KOPT-K1 (cell line): Measurements from ENCODE around the gene CDH4.

Experiments
- H3K27ac ChIP-seq: fragments of 200-600 bp; sonication (generic); 2 replicates; pipeline ENCODE4 v1.5.1; 2016; ENCODE audit warnings: antibody characterized with exemption, mild to moderate bottlenecking, low read depth, low read length; ENCODE audit not compliant: poor library complexity, severe bottlenecking
- H3K36me3 ChIP-seq: fragments of 200-600 bp; sonication (generic); 2 replicates; pipeline ENCODE4 v1.5.1; 2017; ENCODE audit warnings: antibody characterized with exemption, mild to moderate bottlenecking, low read length, moderate library complexity; ENCODE audit not compliant: insufficient read depth
- H3K9me3 ChIP-seq: fragments of 200-600 bp; sonication (generic); 2 replicates; pipeline ENCODE4 v1.5.1; 2017; ENCODE audit warnings: antibody characterized with exemption, low read length, mild to moderate bottlenecking; ENCODE audit not compliant: insufficient read depth, poor library complexity, severe bottlenecking

Gene CDH4

GRCh38 chr20:61650912-61651733 is 399.1 kb downstream of the CDH4 start:
- Histone ChIP-seq H3K36me3 (no peaks in the 10 kb centered on the region), H3K27ac (no peak overlapping the region), H3K9me3 (no peaks in the 10 kb centered on the region)

GRCh38 chr20:61652146-61652545 is 400.1 kb downstream of the CDH4 start:
- no peaks in the 10 kb centered on the region for H3K36me3 ChIP-seq
- H3K9me3 ChIP-seq = no peaks in the 10 kb centered on the region
- no peak overlapping the region for H3K27ac ChIP-seq

- Histone ChIP-seq H3K36me3 (no peaks in the 10 kb centered on the region), H3K9me3 (no peaks in the 10 kb centered on the region), H3K27ac (no peak overlapping the region)
These were observed 402.7 kb downstream of the CDH4 start for GRCh38 chr20:61654726-61655125.

- no peaks in the 10 kb centered on the region for H3K9me3 ChIP-seq
- H3K27ac ChIP-seq = no peak overlapping the region
- H3K36me3 ChIP-seq = no peaks in the 10 kb centered on the region
These were observed 403.5 kb downstream of the CDH4 start for GRCh38 chr20:61655591-61655990.

- Histone ChIP-seq H3K36me3 (no peaks in the 10 kb centered on the region), H3K27ac (no peak overlapping the region), H3K9me3 (no peaks in the 10 kb centered on the region)
These were observed 404.1 kb downstream of the CDH4 start for GRCh38 chr20:61656198-61656597.

- H3K27ac ChIP-seq = no peak overlapping the region
- no peaks in the 10 kb centered on the region for H3K36me3 ChIP-seq
- no peaks in the 10 kb centered on the region for H3K9me3 ChIP-seq
These were observed 405.8 kb downstream of the CDH4 start for GRCh38 chr20:61657721-61658377.

- H3K36me3 ChIP-seq = no peaks in the 10 kb centered on the region
- no peak overlapping the region for H3K27ac ChIP-seq
- H3K9me3 ChIP-seq = no peaks in the 10 kb centered on the region
These were observed 406.5 kb downstream of the CDH4 start for GRCh38 chr20:61658563-61658962.

- H3K9me3 ChIP-seq = no peaks in the 10 kb centered on the region
- no peaks in the 10 kb centered on the region for H3K36me3 ChIP-seq
- peak overlapping the region; percentile 14 for H3K27ac ChIP-seq
These were observed 407.4 kb downstream of the CDH4 start for GRCh38 chr20:61659246-61659993.

- Histone ChIP-seq H3K9me3 (no peaks in the 10 kb centered on the region), H3K36me3 (no peaks in the 10 kb centered on the region), H3K27ac (no peak overlapping the region)
These were observed 407.9 kb downstream of the CDH4 start for GRCh38 chr20:61659994-61660346.

- no peaks in the 10 kb centered on the region for H3K36me3 ChIP-seq
- H3K27ac ChIP-seq = no peak overlapping the region
These were observed 408.5 kb downstream of the CDH4 start for GRCh38 chr20:61660559-61660958.

GRCh38 chr20:61661025-61661424 is 409.0 kb downstream of the CDH4 start:
- no peaks in the 10 kb centered on the region for H3K9me3 ChIP-seq
- no peaks in the 10 kb centered on the region for H3K36me3 ChIP-seq
- H3K27ac ChIP-seq = no peak overlapping the region

More at GRCh38 chr20:61660559-61660958, 408.5 kb downstream of the CDH4 start:
- no peaks in the 10 kb centered on the region for H3K9me3 ChIP-seq

- H3K36me3 ChIP-seq = no peaks in the 10 kb centered on the region
- H3K9me3 ChIP-seq = no peaks in the 10 kb centered on the region
- no peak overlapping the region for H3K27ac ChIP-seq
These were observed 409.5 kb downstream of the CDH4 start for GRCh38 chr20:61661583-61661982.

- H3K36me3 ChIP-seq = no peaks in the 10 kb centered on the region
- H3K27ac ChIP-seq = no peak overlapping the region
- no peaks in the 10 kb centered on the region for H3K9me3 ChIP-seq
These were observed 410.3 kb downstream of the CDH4 start for GRCh38 chr20:61662226-61662967.

GRCh38 chr20:61662968-61663331 is 410.9 kb downstream of the CDH4 start:
- Histone ChIP-seq H3K9me3 (no peaks in the 10 kb centered on the region), H3K27ac (no peak overlapping the region), H3K36me3 (no peaks in the 10 kb centered on the region)
